Liver (tissue), 3 donors: ENCODE results near the gene PCID2.

Source experiments
- EGR1 ChIP-seq, 2 donors: IDR thresholded peaks; 2 replicates each; pipeline ENCODE4 v1.6.1; 2016 to 2018; ENCODE audit warnings: antibody characterized with exemption in 2 of 2, low read depth in 2 of 2
- RAD21 ChIP-seq, 2 donors: IDR thresholded peaks; 2 replicates each; pipeline ENCODE4 v1.6.1; 2016; ENCODE audit warnings: antibody characterized with exemption in 2 of 2, mild to moderate bottlenecking in 2 of 2
- TAF1 ChIP-seq: conservative IDR thresholded peaks from 2 replicates; pipeline ENCODE4 v1.6.1; 2016; ENCODE audit warnings: antibody characterized with exemption, mild to moderate bottlenecking
- TF ChIP-seq, protein P1 (sequence below): IDR thresholded peaks from 2 replicates; pipeline ENCODE4 v1.6.1; 2016; ENCODE audit warnings: antibody characterized with exemption
- TF ChIP-seq, protein P2 (sequence below): fragments of 150-350 bp; IDR thresholded peaks from 2 replicates; pipeline ENCODE4 v1.5.1; 2017; ENCODE audit warnings: improper control_type of control experiment, low read depth, low read length; ENCODE audit not compliant: missing input control
- TF ChIP-seq, protein P3 (sequence below): IDR thresholded peaks from 2 replicates; pipeline ENCODE4 v1.6.1; 2016; ENCODE audit warnings: antibody characterized with exemption, mild to moderate bottlenecking
- TF ChIP-seq, protein P4 (sequence below): IDR thresholded peaks from 2 replicates; pipeline ENCODE4 v1.6.1; 2016; ENCODE audit warnings: antibody characterized with exemption
- donor health status: healthy.
- donor health status: healthy.

DNA sequence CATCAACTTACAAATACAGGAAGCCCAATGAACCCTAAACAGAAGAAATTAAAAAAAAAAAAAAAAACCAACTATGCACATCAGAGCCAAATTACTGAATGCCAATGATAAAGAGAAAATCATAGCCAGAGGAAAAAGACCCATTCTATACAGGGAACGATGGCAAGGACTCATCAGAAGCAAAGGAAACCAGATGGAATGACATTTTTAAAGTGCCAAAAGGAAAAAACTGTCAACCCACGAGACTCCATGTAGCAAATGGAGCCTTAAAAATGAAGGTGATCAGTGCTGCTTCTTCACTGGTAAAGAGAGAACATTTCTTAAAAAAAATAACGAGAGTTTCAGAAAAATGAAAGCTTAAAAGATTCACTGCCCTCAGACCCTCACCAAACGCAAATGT is 18.3 kb downstream of the PCID2 start:
- TF ChIP-seq, protein P1, sequence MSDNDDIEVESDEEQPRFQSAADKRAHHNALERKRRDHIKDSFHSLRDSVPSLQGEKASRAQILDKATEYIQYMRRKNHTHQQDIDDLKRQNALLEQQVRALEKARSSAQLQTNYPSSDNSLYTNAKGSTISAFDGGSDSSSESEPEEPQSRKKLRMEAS = no peak
- TF ChIP-seq TAF1 = no peak
- TF ChIP-seq, protein P2, sequence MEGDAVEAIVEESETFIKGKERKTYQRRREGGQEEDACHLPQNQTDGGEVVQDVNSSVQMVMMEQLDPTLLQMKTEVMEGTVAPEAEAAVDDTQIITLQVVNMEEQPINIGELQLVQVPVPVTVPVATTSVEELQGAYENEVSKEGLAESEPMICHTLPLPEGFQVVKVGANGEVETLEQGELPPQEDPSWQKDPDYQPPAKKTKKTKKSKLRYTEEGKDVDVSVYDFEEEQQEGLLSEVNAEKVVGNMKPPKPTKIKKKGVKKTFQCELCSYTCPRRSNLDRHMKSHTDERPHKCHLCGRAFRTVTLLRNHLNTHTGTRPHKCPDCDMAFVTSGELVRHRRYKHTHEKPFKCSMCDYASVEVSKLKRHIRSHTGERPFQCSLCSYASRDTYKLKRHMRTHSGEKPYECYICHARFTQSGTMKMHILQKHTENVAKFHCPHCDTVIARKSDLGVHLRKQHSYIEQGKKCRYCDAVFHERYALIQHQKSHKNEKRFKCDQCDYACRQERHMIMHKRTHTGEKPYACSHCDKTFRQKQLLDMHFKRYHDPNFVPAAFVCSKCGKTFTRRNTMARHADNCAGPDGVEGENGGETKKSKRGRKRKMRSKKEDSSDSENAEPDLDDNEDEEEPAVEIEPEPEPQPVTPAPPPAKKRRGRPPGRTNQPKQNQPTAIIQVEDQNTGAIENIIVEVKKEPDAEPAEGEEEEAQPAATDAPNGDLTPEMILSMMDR = no peak
- TF ChIP-seq, protein P3, sequence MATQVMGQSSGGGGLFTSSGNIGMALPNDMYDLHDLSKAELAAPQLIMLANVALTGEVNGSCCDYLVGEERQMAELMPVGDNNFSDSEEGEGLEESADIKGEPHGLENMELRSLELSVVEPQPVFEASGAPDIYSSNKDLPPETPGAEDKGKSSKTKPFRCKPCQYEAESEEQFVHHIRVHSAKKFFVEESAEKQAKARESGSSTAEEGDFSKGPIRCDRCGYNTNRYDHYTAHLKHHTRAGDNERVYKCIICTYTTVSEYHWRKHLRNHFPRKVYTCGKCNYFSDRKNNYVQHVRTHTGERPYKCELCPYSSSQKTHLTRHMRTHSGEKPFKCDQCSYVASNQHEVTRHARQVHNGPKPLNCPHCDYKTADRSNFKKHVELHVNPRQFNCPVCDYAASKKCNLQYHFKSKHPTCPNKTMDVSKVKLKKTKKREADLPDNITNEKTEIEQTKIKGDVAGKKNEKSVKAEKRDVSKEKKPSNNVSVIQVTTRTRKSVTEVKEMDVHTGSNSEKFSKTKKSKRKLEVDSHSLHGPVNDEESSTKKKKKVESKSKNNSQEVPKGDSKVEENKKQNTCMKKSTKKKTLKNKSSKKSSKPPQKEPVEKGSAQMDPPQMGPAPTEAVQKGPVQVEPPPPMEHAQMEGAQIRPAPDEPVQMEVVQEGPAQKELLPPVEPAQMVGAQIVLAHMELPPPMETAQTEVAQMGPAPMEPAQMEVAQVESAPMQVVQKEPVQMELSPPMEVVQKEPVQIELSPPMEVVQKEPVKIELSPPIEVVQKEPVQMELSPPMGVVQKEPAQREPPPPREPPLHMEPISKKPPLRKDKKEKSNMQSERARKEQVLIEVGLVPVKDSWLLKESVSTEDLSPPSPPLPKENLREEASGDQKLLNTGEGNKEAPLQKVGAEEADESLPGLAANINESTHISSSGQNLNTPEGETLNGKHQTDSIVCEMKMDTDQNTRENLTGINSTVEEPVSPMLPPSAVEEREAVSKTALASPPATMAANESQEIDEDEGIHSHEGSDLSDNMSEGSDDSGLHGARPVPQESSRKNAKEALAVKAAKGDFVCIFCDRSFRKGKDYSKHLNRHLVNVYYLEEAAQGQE = no peak
- TF ChIP-seq RAD21 (IDR thresholded peaks at IDR 0.05) = no peak
- TF ChIP-seq, protein P4, sequence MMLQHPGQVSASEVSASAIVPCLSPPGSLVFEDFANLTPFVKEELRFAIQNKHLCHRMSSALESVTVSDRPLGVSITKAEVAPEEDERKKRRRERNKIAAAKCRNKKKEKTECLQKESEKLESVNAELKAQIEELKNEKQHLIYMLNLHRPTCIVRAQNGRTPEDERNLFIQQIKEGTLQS = no peak
- no peak for TF ChIP-seq EGR1 (IDR thresholded peaks at IDR 0.05; ENCODE audit: low read depth in 2 of 2)
